ENCODE measurements around the gene LRRC7.

Gene LRRC7

DNA sequence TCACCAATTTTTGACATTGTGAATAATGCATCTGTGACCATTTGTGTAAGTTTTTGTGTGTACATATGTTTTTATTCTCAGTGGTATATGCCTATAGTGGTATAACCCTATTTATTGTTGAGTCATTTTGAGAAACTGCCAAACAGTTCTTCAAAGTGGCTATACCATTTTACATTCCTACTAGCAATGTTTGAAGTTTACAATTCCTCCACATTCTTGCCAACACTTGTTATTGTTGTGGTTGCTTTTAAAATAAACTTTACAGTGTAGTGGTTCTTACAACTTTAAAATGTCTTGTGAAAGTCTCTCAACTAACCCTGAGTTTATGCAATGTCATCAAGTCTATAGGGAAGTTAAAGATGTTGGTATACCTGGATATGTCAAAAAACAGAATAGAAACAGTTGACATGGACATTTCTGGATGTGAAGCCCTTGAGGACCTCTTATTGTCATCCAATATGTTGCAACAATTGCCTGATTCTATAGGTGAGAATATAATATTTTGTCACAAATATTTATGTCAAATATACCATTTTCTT is 418.2 kb downstream of the LRRC7 start:
- TF ChIP-seq, protein P1, sequence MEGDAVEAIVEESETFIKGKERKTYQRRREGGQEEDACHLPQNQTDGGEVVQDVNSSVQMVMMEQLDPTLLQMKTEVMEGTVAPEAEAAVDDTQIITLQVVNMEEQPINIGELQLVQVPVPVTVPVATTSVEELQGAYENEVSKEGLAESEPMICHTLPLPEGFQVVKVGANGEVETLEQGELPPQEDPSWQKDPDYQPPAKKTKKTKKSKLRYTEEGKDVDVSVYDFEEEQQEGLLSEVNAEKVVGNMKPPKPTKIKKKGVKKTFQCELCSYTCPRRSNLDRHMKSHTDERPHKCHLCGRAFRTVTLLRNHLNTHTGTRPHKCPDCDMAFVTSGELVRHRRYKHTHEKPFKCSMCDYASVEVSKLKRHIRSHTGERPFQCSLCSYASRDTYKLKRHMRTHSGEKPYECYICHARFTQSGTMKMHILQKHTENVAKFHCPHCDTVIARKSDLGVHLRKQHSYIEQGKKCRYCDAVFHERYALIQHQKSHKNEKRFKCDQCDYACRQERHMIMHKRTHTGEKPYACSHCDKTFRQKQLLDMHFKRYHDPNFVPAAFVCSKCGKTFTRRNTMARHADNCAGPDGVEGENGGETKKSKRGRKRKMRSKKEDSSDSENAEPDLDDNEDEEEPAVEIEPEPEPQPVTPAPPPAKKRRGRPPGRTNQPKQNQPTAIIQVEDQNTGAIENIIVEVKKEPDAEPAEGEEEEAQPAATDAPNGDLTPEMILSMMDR (conservative IDR thresholded peaks at IDR 0.05; ENCODE audit: low read depth, low read length), result no peak
- no peak for DNase-seq (ENCODE audit: low read depth)
- H3K4me3 ChIP-seq (ENCODE audit: low read depth, low read length), result no peak overlapping the region

DNA sequence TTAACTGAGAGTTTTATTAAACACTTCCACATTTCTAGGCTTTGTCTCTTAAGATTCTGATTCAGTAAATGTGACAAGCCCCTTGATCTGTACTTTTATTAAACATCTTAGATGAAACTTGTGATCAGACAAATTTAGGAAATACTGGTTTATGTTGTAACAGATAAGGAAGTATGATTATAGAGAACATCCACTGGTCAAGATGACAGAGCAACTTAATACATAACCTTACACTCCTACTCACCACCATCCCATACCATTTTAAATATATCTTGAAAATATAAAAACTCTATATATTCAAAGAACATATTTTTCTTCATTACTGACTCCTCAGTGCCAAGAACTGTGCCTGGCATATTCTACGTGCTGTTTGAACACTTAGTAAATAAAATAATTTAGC is 420.2 kb downstream of the LRRC7 start:
- no peak for DNase-seq (ENCODE audit: low read depth)
- TF ChIP-seq, protein P1 (conservative IDR thresholded peaks at IDR 0.05; ENCODE audit: low read depth, low read length), result no peak
- no peak overlapping the region for H3K4me3 ChIP-seq (ENCODE audit: low read depth, low read length)

DNA sequence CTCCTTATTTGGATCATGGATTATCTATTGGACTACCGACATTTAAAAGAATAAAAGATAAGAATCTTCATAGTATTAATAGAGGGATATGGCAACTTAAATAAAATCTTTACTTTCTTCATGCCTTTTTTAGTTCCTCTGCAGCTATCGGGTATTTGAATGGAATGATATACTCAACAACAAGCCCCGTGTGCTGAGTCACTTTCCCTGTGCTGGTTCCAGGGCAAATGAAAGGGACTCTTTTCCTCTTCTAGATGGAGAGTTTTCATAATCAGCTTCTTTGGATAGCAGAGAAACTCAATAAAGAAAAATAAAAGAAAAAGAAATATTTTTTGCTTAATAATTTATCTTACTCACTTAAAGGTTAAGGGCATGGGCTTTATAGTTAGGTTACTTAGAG is 423.9 kb downstream of the LRRC7 start:
- TF ChIP-seq, protein P1 (conservative IDR thresholded peaks at IDR 0.05; ENCODE audit: low read depth, low read length), result no peak
- DNase-seq (ENCODE audit: low read depth), result peak; percentile 42
- H3K4me3 ChIP-seq (ENCODE audit: low read depth, low read length), result no peak overlapping the region

DNA sequence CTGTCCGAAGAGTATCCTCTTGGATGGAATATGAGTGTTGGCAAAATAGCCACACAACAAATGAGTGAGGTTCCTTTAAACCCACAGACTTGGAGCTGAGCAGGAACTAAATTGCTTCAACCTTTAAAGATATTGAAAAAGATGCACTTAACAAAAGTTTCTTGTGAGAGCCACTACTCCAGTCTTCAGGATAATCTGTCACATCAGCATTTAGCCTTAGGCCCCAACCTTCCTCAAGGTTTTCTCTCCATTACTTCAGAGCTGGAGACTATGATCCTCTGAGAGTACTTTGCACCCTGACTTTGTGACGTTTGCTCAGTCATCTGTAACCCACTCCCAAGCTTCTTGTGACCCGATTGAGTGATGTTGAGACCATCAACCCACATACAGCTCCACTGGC is 424.9 kb downstream of the LRRC7 start:
- TF ChIP-seq, protein P1 (conservative IDR thresholded peaks at IDR 0.05; ENCODE audit: low read depth, low read length), result no peak
- no peak overlapping the region for H3K4me3 ChIP-seq (ENCODE audit: low read depth, low read length)
- DNase-seq (ENCODE audit: low read depth), result no peak

DNA sequence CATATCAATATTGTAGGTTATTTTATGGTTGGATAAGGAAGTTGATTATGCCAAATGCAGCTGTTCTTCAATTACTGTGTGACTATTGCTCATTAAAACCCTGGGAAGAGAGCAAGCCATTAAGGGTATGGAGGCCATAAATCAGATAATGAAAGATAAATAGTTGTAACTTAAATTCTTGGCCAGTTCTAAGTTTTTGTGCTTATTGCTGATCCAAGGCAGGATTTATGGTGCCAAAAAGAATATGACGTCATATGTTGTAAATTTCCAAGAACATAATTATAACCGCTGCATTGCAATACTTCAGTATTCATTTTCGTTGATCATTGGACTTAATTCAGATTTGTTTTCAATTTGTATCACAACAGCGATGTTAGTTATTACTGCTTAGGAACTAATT is 426.1 kb downstream of the LRRC7 start:
- no peak overlapping the region for H3K4me3 ChIP-seq (ENCODE audit: low read depth, low read length)
- no peak for DNase-seq (ENCODE audit: low read depth)
- TF ChIP-seq, protein P1 (conservative IDR thresholded peaks at IDR 0.05; ENCODE audit: low read depth, low read length), result no peak

DNA sequence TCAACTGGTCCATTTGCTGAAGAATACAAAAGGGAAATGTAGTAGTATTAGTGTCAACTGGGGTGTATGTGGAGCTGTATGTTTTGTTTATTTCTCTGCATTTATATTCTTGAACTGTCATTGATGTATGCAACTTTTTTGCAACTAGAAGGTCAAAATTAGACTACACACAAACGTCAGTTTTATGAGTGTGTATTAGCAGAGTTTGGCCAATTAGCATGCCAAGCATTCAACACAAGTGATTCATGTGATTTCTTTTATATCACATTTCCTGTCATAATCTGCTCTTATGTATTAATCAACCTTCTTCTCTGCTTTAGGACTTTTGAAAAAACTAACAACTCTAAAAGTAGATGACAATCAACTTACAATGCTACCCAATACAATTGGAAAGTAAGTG is 426.5 kb downstream of the LRRC7 start:
- TF ChIP-seq, protein P1 (conservative IDR thresholded peaks at IDR 0.05; ENCODE audit: low read depth, low read length), result no peak
- DNase-seq (ENCODE audit: low read depth), result peak; percentile 13
- no peak overlapping the region for H3K4me3 ChIP-seq (ENCODE audit: low read depth, low read length)

DNA sequence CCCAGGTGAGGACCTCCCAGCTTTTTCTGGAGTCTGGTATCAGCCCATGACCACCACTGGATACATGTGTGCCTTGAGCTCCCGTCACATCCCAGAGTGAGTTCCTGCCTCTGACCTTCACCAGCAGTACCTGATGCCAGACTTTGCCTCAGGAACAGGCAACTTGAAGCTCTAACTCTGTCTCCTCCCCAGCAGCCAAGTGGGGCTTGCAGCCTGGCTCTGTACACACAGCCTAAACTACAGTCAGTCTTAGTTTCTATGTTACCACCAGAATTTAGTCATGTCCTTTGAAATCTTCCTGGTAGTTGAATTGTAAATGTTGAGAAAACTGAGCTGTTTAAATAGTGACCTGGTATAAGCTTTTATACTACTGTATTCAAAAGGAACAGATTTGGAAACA is 431.1 kb downstream of the LRRC7 start:
- H3K4me3 ChIP-seq (ENCODE audit: low read depth, low read length), result no peak overlapping the region
- TF ChIP-seq, protein P1 (conservative IDR thresholded peaks at IDR 0.05; ENCODE audit: low read depth, low read length), result no peak
- no peak for DNase-seq (ENCODE audit: low read depth)

Measured in choroid plexus epithelial cell (primary cell).